ENCODE results near the gene SLC11A2.

DNA sequence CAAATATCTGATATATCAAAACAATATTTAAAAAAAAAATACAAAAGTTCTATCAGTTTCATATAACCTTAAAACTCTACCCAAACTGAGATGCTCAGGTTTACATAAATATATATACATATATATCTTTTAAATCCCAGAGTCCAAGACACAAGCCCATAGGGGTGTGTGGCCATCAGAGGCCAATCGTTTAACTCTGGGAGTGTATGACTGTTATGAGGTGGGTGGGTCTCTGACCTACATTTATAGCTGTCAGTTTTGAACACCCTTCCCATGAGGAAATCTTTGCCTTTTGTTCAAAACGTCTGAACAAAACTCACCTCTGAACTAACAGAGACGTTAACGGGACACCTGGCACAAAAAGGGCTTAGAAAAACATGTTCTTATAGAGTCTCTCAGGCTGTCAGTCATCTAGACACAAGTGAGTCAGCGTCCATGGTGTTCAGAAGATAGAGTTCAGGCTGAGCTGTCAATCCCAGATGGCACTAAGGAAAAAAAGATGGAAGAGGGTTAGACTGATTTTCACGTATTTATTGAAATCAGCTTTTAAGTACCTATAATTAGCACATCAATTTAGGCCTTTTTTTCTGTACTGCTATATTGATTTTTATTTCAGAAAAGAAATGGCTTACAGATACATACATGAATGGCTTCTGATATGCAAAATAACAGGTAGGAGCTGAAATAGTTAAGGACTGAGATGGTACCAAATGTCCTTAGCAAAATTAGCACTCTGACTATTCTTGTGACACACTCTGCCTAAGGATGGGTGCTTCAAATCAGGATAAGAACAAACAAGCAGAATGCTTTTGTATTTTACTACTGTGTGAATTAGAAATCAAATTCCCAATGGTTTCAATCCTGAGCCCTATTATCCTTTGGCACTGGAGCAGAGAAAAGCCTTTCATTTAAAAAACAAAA is 44.6 kb downstream of the SLC11A2 start:
- TF ChIP-seq EP300 (IDR thresholded peaks at IDR 0.05): no peak
- TF ChIP-seq, protein P1, sequence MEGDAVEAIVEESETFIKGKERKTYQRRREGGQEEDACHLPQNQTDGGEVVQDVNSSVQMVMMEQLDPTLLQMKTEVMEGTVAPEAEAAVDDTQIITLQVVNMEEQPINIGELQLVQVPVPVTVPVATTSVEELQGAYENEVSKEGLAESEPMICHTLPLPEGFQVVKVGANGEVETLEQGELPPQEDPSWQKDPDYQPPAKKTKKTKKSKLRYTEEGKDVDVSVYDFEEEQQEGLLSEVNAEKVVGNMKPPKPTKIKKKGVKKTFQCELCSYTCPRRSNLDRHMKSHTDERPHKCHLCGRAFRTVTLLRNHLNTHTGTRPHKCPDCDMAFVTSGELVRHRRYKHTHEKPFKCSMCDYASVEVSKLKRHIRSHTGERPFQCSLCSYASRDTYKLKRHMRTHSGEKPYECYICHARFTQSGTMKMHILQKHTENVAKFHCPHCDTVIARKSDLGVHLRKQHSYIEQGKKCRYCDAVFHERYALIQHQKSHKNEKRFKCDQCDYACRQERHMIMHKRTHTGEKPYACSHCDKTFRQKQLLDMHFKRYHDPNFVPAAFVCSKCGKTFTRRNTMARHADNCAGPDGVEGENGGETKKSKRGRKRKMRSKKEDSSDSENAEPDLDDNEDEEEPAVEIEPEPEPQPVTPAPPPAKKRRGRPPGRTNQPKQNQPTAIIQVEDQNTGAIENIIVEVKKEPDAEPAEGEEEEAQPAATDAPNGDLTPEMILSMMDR (IDR thresholded peaks at IDR 0.05): no peak
